Astrocyte of the hippocampus (primary cell): Measurements from ENCODE around the gene NLRC5.
"Not testable (repeated sequence)": the region's sequence is repeated elsewhere in the genome, so short reads cannot be mapped to it uniquely, and the experiment has no call there.

Experiments
- DNase-seq: peaks from one replicate; pipeline ENCODE4 v3.0.0; 2011; ENCODE audit warnings: low read depth, low spot score

Gene NLRC5

GRCh38 chr16:57071081-57071732, 81.8 kb downstream of the NLRC5 start:
- DNase-seq = not testable (repeated sequence)

- DNase-seq = peak; percentile 22
Observed at GRCh38 chr16:57071831-57072582, 82.7 kb downstream of the NLRC5 start.

GRCh38 chr16:57072616-57073275, 83.4 kb downstream of the NLRC5 start:
- DNase-seq = no peak

- DNase-seq = no peak
Observed at GRCh38 chr16:57077714-57078113, 88.4 kb downstream of the NLRC5 start.

- DNase-seq = no peak
Observed at GRCh38 chr16:57081744-57082143, 92.4 kb downstream of the NLRC5 start.

- DNase-seq = no peak
Observed at GRCh38 chr16:57082664-57083063, 93.3 kb downstream of the NLRC5 start.

- no peak for DNase-seq
Observed at GRCh38 chr16:57083485-57084126, 94.2 kb downstream of the NLRC5 start.

GRCh38 chr16:57084257-57084770, 95.0 kb downstream of the NLRC5 start:
- peak; percentile 79 for DNase-seq

GRCh38 chr16:57084996-57085395, 95.6 kb downstream of the NLRC5 start:
- no peak for DNase-seq

GRCh38 chr16:57087003-57087402, 97.6 kb downstream of the NLRC5 start:
- no peak for DNase-seq

- DNase-seq = no peak
Observed at GRCh38 chr16:57089406-57089805, 100.0 kb downstream of the NLRC5 start.

GRCh38 chr16:57091200-57091974, 102.0 kb downstream of the NLRC5 start:
- DNase-seq = peak; percentile 70

GRCh38 chr16:57091975-57092785, 102.8 kb downstream of the NLRC5 start, which contains the start of gene CPNE2:
Gene CPNE2 (plus strand): TSS chr16:57092583. CDS start chr16:57110743, 18,160 bp downstream.
- DNase-seq = peak; percentile 87

- DNase-seq = peak; percentile 62
Observed at GRCh38 chr16:57092786-57093411, 103.5 kb downstream of the NLRC5 start.

GRCh38 chr16:57093666-57094564, 104.6 kb downstream of the NLRC5 start:
- DNase-seq = no peak

GRCh38 chr16:57094911-57095310, 105.6 kb downstream of the NLRC5 start:
- DNase-seq = no peak

- no peak for DNase-seq
Observed at GRCh38 chr16:57096192-57096591, 106.8 kb downstream of the NLRC5 start.

GRCh38 chr16:57096793-57097192, 107.4 kb downstream of the NLRC5 start:
- DNase-seq = no peak
